Caco-2 (cell line): ENCODE data around the gene EN1. TPM values are rescaled to one million over a fixed set of nuclear protein-coding genes. Genes with fewer than 3 reads are reported as not detected.

Experiments
- BruUV-seq: library from RNA; stranded (reverse); fragments of 400-500 nt; replicated peaks from 2 replicates; lab custom pipeline; 2021; lab: Mats Ljungman, UMichigan
- CTCF ChIA-PET: fragments of 300-600 bp; sonication (Branson Sonifier 250); formaldehyde crosslinking; loops from one replicate; lab custom pipeline; 2022; ENCODE audit warnings: antibody characterized with exemption; lab: Charles Lee
- POLR2A ChIA-PET: fragments of 300-600 bp; sonication (Branson Sonifier 250); formaldehyde crosslinking; loops from one replicate; lab custom pipeline; 2022; ENCODE audit warnings: antibody characterized with exemption; lab: Charles Lee
- DNase-seq, 2 experiments: peaks; one replicate each; pipeline versions ENCODE4 v3.0.0 to v3.0.0-alpha.2; 2020 to 2022
- H3K27me3 ChIP-seq: replicated peaks from 2 replicates; pipeline ENCODE4 v1.6.0; 2011; ENCODE audit warnings: low read length; ENCODE audit not compliant: control insufficient read depth, insufficient read depth
- H3K36me3 ChIP-seq: 2 replicates; pipeline ENCODE4 v1.5.1; 2011; ENCODE audit warnings: low read length; ENCODE audit not compliant: control insufficient read depth, insufficient read depth
- H3K4me1 ChIP-seq: fragments of 250-450 bp; sonication (Bioruptor Pico); 2 replicates; pipeline ENCODE4 v1.5.1; 2020; ENCODE audit warnings: mild to moderate bottlenecking
- H3K4me3 ChIP-seq: 2 replicates; pipeline ENCODE4 v1.5.1; 2011; ENCODE audit warnings: low read depth, mild to moderate bottlenecking, control low read depth, low read length
- H3K9me3 ChIP-seq: fragments of 250-450 bp; sonication (Bioruptor Pico); 2 replicates; pipeline ENCODE4 v1.5.1; 2020; ENCODE audit warnings: mild to moderate bottlenecking, moderate library complexity
- H3K27ac Mint-ChIP-seq: one replicate; pipeline ENCODE4 v1.8.0; 2022; ENCODE audit warnings: mixed read lengths; ENCODE audit not compliant: unreplicated experiment
- H3K27me3 Mint-ChIP-seq: one replicate; pipeline ENCODE4 v1.8.0; 2022; ENCODE audit warnings: mixed read lengths; ENCODE audit not compliant: insufficient read depth, unreplicated experiment
- H3K36me3 Mint-ChIP-seq: one replicate; pipeline ENCODE4 v1.8.0; 2022; ENCODE audit warnings: mild to moderate bottlenecking, mixed read lengths; ENCODE audit not compliant: insufficient read depth, unreplicated experiment
- H3K4me1 Mint-ChIP-seq: one replicate; pipeline ENCODE4 v1.8.0; 2022; ENCODE audit warnings: low read depth, mixed read lengths; ENCODE audit not compliant: unreplicated experiment
- H3K4me3 Mint-ChIP-seq: one replicate; pipeline ENCODE4 v1.8.0; 2022; ENCODE audit warnings: mild to moderate bottlenecking, moderate library complexity, mixed read lengths; ENCODE audit not compliant: unreplicated experiment
- H3K9me3 Mint-ChIP-seq: one replicate; pipeline ENCODE4 v1.8.0; 2022; ENCODE audit warnings: mixed read lengths; ENCODE audit not compliant: unreplicated experiment
- intact Hi-C: fragments of 100-400 bp; cut with micrococcal nuclease; formaldehyde crosslinking; loops from one replicate; pipeline ENCODE4 v1.10.0; 2022; ENCODE audit not compliant: unreplicated experiment
- total RNA-seq: library from RNA; stranded (reverse); gene quantifications from 2 replicates; pipeline ENCODE4 v1.2.3, GENCODE V29; 2022
- TF ChIP-seq, protein P1 (sequence below), 2 experiments: fragments of 200-600 bp in 1 of 2; IDR thresholded peaks; 1 replicate in 1 of 2; 2 replicates in 1 of 2; pipeline versions ENCODE4 v1.5.1 to v1.8.0; 2011 to 2022; ENCODE audit warnings: antibody characterized with exemption in 1 of 2, control low read depth in 1 of 2, inconsistent platforms in 1 of 2, low read depth in 1 of 2, low read length in 1 of 2, mild to moderate bottlenecking in 1 of 2, moderate library complexity in 1 of 2; ENCODE audit not compliant: insufficient read depth in 1 of 2, severe bottlenecking in 1 of 2, unreplicated experiment in 1 of 2

The EN1 gene
- total RNA-seq, 1 experiment from 2014 or later: 0.16 TPM

DNA sequence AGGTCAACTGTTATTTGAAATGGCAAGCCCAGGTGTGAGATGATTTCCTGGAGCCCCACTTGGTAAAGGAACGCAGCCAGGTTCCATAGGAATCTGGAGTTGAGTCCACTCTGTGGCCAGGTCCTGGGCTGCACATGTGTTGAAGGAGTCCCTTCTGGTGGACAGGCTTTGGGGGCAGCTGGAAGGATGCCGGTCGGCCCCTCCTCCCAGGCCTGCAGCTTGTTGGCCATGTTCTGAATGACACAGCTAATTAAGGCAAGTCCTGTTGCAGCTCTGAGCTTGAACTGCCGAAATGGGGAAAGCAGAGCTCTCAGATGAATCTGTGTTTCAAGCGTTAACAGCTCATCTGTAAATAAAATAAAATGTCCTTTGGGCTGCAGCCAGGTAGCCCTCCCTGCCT, 23.8 kb downstream of the EN1 start:
- Histone ChIP-seq H3K36me3 (no peaks in the 10 kb centered on the region), H3K9me3 (no peaks in the 10 kb centered on the region), H3K4me1 (no peaks in the 10 kb centered on the region), H3K27me3 (no peaks in the 10 kb centered on the region; the same call in 1 of the 2 replicates), H3K4me3 (no peak overlapping the region)
- no TSS peak for BruUV-seq
- Mint-ChIP-seq H3K4me1 (no peaks in the 10 kb centered on the region), H3K27ac (no peak overlapping the region), H3K4me3 (no peak overlapping the region), H3K27me3 (peaks cover 51% of the 10 kb centered on the region), H3K9me3 (no peaks in the 10 kb centered on the region), H3K36me3 (no peaks in the 10 kb centered on the region)
- POLR2A ChIA-PET: no interaction called here
- CTCF ChIA-PET: no interaction called here
- no peak for DNase-seq
- TF ChIP-seq, protein P1, sequence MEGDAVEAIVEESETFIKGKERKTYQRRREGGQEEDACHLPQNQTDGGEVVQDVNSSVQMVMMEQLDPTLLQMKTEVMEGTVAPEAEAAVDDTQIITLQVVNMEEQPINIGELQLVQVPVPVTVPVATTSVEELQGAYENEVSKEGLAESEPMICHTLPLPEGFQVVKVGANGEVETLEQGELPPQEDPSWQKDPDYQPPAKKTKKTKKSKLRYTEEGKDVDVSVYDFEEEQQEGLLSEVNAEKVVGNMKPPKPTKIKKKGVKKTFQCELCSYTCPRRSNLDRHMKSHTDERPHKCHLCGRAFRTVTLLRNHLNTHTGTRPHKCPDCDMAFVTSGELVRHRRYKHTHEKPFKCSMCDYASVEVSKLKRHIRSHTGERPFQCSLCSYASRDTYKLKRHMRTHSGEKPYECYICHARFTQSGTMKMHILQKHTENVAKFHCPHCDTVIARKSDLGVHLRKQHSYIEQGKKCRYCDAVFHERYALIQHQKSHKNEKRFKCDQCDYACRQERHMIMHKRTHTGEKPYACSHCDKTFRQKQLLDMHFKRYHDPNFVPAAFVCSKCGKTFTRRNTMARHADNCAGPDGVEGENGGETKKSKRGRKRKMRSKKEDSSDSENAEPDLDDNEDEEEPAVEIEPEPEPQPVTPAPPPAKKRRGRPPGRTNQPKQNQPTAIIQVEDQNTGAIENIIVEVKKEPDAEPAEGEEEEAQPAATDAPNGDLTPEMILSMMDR (IDR thresholded peaks at IDR 0.05; ENCODE audit: insufficient read depth in 1 of 2, low read depth in 1 of 2, low read length in 1 of 2, severe bottlenecking in 1 of 2, unreplicated experiment in 1 of 2): no peak
- intact Hi-C loops: no loop called here

DNA sequence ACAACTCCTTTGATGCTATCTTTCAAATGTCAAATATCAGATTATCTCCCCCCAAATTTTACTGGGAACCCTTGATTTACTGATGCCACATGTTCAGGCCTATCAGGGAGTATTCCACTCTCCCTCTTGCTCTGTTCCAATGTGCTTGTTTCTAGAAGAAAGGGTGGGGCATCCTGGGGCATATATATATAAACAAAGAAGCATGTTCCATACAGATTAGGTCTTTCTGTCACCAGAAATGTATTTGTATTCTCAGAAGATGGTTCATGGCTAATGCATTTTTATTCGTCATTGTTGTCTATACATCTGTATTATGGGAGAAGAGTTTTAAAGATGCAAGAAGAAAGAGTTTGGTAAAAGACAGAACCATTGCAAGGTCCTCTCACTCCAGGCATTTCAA, 24.9 kb downstream of the EN1 start:
- H3K9me3 ChIP-seq: no peaks in the 10 kb centered on the region
- H3K4me1 Mint-ChIP-seq: no peaks in the 10 kb centered on the region
- H3K4me3 Mint-ChIP-seq: no peak overlapping the region
- CTCF ChIA-PET: interaction anchor here (0.6 kb wide), 1 partner anchor 361 kb away, joined by 3 read pairs; no protein-coding TSS in a partner anchor
- peaks cover 51% of the 10 kb centered on the region for H3K27me3 Mint-ChIP-seq
- intact Hi-C loops: no loop called here
- POLR2A ChIA-PET: no interaction called here
- H3K27me3 ChIP-seq: no peaks in the 10 kb centered on the region; the same call in 1 of the 2 replicates
- no peaks in the 10 kb centered on the region for H3K36me3 ChIP-seq
- H3K4me3 ChIP-seq: no peak overlapping the region
- no peaks in the 10 kb centered on the region for H3K4me1 ChIP-seq
- H3K9me3 Mint-ChIP-seq: no peaks in the 10 kb centered on the region
- DNase-seq: no peak
- no peaks in the 10 kb centered on the region for H3K36me3 Mint-ChIP-seq
- BruUV-seq: no TSS peak
- H3K27ac Mint-ChIP-seq: no peak overlapping the region
- TF ChIP-seq, protein P1 (IDR thresholded peaks at IDR 0.05; ENCODE audit: insufficient read depth in 1 of 2, low read depth in 1 of 2, low read length in 1 of 2, severe bottlenecking in 1 of 2, unreplicated experiment in 1 of 2): no peak

DNA sequence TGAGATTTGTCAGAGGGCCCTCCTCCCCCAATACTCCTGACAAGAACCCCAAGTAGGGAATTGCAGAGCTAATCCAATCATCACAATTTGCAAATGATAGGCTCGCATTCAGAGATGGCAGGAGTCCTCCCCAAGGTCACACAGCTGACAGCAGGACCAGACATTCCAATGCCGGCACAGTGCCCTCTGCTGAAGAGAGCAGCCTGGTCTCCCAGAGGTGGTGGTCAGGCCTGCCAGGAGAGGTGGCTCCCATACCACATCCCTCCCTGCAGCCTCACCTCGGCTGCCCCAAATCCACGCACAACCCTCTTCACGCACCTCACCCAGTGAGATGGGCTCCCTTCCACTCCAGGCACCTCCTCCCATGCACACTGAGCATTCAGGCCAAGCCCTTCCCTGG, 25.4 kb downstream of the EN1 start:
- no peak overlapping the region for H3K27ac Mint-ChIP-seq
- no TSS peak for BruUV-seq
- Histone ChIP-seq H3K4me1 (no peaks in the 10 kb centered on the region), H3K36me3 (no peaks in the 10 kb centered on the region), H3K9me3 (no peaks in the 10 kb centered on the region), H3K27me3 (no peaks in the 10 kb centered on the region; the same call in 1 of the 2 replicates), H3K4me3 (no peak overlapping the region)
- no peak for DNase-seq
- ChIA-PET POLR2A (no interaction called here), CTCF (interaction anchor here (0.6 kb wide), 1 partner anchor 360 kb away, joined by 3 read pairs; no protein-coding TSS in a partner anchor)
- H3K36me3 Mint-ChIP-seq: no peaks in the 10 kb centered on the region
- intact Hi-C loops: no loop called here
- H3K4me1 Mint-ChIP-seq: no peaks in the 10 kb centered on the region
- H3K27me3 Mint-ChIP-seq: peaks cover 55% of the 10 kb centered on the region
- H3K4me3 Mint-ChIP-seq: no peak overlapping the region
- TF ChIP-seq, protein P1 (IDR thresholded peaks at IDR 0.05; ENCODE audit: insufficient read depth in 1 of 2, low read depth in 1 of 2, low read length in 1 of 2, severe bottlenecking in 1 of 2, unreplicated experiment in 1 of 2): no peak
- H3K9me3 Mint-ChIP-seq: no peaks in the 10 kb centered on the region
